Measurements from ENCODE around the gene CDC14B.

CDC14B gene

DNA sequence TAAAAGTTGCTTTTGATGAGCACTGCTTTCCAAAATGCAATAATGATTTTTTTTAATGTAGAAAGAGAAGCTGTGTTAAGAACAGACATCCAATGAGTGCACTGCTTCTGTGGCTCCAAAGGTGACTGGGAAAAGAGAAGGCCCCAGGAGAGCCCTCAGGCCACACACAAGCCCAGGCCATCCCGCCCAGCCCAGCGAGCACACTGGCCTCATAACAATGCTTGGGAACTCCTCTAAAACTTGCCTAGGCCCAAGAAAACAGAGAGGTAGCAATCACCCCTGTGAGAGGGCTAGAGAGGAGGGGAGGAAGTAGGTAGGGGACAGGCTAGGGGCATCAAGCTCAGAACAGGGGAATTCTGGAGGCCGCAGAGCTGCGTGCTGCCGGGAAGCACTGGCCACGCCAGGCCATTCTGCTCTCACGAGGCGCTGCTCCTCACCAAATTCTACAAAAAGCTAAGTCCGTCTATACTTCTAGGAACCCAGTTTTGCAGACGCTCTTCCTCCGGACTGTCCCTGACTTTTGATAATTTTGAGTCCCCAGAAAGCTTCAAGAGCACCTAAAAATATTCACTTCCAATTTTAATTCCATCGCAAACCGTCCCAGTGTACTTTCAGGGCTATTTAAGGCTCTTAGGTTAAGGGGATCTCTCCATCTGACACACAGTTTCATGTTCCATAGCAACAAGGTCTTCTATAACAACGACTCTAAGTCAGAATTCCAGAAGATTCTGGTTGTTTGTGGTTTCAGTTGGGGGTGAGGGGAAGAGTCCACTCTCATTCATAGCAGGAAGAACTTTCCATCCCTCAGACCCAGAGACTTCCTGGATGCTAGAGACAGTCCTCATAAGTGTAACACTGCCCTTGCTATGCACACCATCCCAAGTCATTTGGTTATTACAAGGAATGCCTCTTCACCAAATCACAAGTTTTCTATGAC, 118.7 kb downstream of the CDC14B start:
- POLR2A ChIA-PET, result no interaction called here
- CTCF ChIA-PET, result no interaction called here
- no peak for DNase-seq (ENCODE audit: extremely low spot score)
- TF ChIP-seq, protein P1, sequence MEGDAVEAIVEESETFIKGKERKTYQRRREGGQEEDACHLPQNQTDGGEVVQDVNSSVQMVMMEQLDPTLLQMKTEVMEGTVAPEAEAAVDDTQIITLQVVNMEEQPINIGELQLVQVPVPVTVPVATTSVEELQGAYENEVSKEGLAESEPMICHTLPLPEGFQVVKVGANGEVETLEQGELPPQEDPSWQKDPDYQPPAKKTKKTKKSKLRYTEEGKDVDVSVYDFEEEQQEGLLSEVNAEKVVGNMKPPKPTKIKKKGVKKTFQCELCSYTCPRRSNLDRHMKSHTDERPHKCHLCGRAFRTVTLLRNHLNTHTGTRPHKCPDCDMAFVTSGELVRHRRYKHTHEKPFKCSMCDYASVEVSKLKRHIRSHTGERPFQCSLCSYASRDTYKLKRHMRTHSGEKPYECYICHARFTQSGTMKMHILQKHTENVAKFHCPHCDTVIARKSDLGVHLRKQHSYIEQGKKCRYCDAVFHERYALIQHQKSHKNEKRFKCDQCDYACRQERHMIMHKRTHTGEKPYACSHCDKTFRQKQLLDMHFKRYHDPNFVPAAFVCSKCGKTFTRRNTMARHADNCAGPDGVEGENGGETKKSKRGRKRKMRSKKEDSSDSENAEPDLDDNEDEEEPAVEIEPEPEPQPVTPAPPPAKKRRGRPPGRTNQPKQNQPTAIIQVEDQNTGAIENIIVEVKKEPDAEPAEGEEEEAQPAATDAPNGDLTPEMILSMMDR (IDR thresholded peaks at IDR 0.05; ENCODE audit: control extremely low read depth, extremely low read depth, low read depth, missing control alignments), result no peak

DNA sequence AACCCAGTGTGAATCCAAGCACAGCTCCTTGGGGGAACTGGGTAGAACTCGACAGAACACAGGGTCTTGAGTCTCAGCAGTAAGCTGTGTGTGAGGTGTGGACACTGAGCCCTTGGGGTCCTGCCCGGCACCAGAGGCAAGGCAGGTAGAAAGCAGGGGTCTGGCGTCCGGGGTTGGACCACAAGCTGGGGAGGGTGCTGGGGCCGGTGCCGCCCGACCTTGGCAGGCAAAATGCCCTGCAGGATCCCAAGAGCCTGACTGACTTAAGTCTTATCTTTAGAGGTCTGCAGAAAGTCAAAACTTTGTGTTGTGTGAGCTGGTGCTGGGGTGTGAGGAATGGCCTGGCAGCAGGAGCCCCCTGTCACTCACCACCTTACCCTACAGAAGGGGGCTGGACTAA, 120.4 kb downstream of the CDC14B start:
- TF ChIP-seq, protein P1 (IDR thresholded peaks at IDR 0.05; ENCODE audit: control extremely low read depth, extremely low read depth, low read depth, missing control alignments), result no peak
- CTCF ChIA-PET, result no interaction called here
- POLR2A ChIA-PET, result no interaction called here
- no peak for DNase-seq (ENCODE audit: extremely low spot score)

DNA sequence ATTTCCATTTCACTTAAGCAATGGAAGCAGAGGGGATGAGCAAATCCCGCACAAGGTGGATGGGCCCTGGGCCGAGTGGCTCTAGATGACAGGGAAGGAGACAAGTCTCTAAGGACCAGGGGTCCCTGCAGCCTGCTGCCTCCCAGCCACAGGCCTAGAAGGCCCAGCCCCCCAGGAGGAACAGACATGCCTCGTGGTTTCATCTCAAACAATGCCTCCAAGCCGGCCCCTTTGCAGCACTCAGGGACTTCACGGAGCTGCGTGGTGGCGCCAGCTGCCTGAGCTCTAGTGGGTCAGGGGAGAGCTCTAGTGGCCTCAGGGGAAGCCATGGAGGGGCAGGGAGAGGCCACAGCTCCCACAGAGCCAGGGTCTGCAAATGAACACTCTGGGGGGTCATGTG, 120.8 kb downstream of the CDC14B start:
- no peak for DNase-seq (ENCODE audit: extremely low spot score)
- CTCF ChIA-PET, result interaction anchor here (1.3 kb wide), 1 partner anchor 184 kb away, joined by 3 read pairs; no protein-coding TSS in a partner anchor
- POLR2A ChIA-PET, result no interaction called here

DNA sequence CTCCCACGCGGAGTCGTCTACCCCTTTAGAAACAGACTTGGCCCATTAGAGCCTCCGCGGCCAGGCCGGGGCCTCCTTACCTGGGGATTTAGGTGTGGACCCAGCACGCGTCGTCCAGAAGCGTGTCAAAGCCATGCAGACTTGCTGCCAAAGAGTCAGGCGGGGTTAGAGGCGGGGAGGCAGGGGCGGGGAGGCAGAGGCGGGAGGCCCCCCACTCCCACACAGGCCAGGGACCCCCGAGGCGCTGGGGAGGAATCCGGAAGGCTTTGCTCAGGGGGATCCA, 122.6 kb downstream of the CDC14B start:
- ChIA-PET POLR2A (no interaction called here), CTCF (interaction anchor here (0.7 to 1.2 kb wide), 2 partner anchors 69 to 70 kb away, joined by 3 read pairs; no protein-coding TSS in a partner anchor)
- no peak for DNase-seq (ENCODE audit: extremely low spot score)
- TF ChIP-seq, protein P1 (IDR thresholded peaks at IDR 0.05; ENCODE audit: control extremely low read depth, extremely low read depth, low read depth, missing control alignments), result no peak

More for the DNA sequence above, 120.8 kb downstream of the CDC14B start:
- TF ChIP-seq, protein P1 (IDR thresholded peaks at IDR 0.05; ENCODE audit: control extremely low read depth, extremely low read depth, low read depth, missing control alignments), result no peak

DNA sequence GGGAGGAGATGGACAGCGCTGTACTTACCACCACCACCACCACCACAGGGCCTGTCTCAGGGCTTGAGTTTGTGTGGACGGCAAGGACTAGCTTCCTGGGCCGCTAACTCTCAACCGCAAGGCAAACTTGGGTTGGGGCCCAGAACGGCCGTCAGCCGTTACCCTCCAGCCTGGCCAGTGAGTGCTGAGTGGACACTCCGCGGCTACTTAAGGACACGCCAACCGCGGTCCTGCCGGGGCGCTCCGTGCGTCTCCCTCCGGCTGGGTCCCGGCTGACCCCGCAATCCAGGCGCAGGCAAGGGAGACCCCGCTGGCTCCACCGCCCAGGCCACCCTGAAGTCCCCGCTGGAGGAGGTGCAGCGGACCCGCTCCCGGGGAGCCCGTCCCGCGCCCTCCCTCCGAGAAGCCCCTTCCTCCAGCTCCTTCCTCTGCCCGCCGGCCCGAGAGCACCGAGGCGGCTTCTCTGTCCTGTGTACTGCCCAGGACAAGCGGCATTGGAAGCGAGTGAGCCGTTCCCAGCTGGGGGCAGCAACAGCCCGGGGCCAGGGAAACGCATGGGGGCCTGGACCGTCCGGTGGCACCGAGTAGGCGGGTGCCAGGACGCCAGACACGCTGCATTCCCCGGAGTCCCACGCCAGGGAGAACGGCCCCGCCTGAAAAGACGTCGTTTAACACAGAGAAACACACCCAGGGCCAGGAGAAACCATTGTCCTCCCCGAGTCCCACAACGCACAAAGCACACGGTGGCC, 123.1 kb downstream of the CDC14B start:
- ChIA-PET POLR2A (no interaction called here), CTCF (no interaction called here)
- TF ChIP-seq, protein P1 (IDR thresholded peaks at IDR 0.05; ENCODE audit: control extremely low read depth, extremely low read depth, low read depth, missing control alignments), result no peak
- DNase-seq (ENCODE audit: extremely low spot score), result no peak

DNA sequence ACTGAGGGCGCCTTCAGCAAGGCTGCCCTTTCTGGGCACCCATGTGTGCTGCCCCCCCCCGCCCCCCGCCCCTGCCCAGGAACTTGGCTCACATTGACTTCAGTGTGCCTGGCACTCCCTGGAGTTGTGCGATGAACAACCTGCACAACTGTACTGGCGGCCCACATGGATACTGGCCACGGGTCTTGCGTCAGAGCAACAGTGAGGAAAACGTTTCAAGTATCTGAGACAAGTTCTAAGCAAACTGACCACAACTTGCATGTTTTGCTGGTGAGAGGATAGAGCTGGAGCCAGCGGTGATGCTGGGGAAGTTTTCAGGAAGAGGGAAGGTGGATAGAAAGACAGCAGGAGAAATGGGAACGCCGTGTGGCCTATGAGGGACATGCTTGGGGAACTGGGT, 124.3 kb downstream of the CDC14B start:
- POLR2A ChIA-PET, result no interaction called here
- CTCF ChIA-PET, result no interaction called here
- TF ChIP-seq, protein P1 (IDR thresholded peaks at IDR 0.05; ENCODE audit: control extremely low read depth, extremely low read depth, low read depth, missing control alignments), result no peak
- DNase-seq (ENCODE audit: extremely low spot score), result no peak
